ENCODE measurements around the gene POLR2F. TPM values are rescaled to one million over a fixed set of nuclear protein-coding genes. Genes with fewer than 3 reads are reported as not detected.

Gene POLR2F
- total RNA-seq, 1 experiment from 2014 or later: 141 TPM

- no peaks in the 10 kb centered on the region for H3K4me1 ChIP-seq (ENCODE audit: insufficient read depth, low read length)
- no peaks in the 10 kb centered on the region for H3K9me3 ChIP-seq (ENCODE audit: control insufficient read depth, low read depth, low read length)
- H3K56ac ChIP-seq (ENCODE audit: insufficient read length, low read depth, low read length): no peak overlapping the region
- H3T11ph ChIP-seq (ENCODE audit: low read length): no peak overlapping the region
- no peaks in the 10 kb centered on the region for H3K79me2 ChIP-seq (ENCODE audit: insufficient read depth, low read length)
- H2AFZ ChIP-seq (ENCODE audit: low read length): no peak overlapping the region
- no peak overlapping the region for H3K27ac ChIP-seq (ENCODE audit: insufficient read length, low read depth, low read length)
- H2AK5ac ChIP-seq (ENCODE audit: insufficient read length, low read length): no peak overlapping the region
- Mint-ChIP-seq H3K27ac (peak overlapping the region in 2 of 3 experiments; percentile 88 to 91; a peak in 5 of 7 replicates), H3K4me3 (peak overlapping the region in 1 of 2 experiments; percentile 51; a peak in 1 of 5 replicates), H3K9me3 (no peaks in the 10 kb centered on the region), H3K27me3 (ENCODE audit: low read depth) (no peaks in the 10 kb centered on the region), H3K4me1 (peaks cover 37 to 39% of the 10 kb centered on the region in 2 experiments), H3K36me3 (ENCODE audit: insufficient read depth in 1 of 3, low read depth in 3 of 3) (peaks cover 5 to 33% (median 22%) of the 10 kb centered on the region in 3 experiments; a peak in 6 of 7 replicates)
- H3K4ac ChIP-seq (ENCODE audit: low read depth, low read length): no peak overlapping the region
- H2BK5ac ChIP-seq (ENCODE audit: insufficient read length, low read length): no peak overlapping the region
- no peaks in the 10 kb centered on the region for H3K27me3 ChIP-seq (ENCODE audit: insufficient read depth, low read length)
- TF ChIP-seq, protein P1, sequence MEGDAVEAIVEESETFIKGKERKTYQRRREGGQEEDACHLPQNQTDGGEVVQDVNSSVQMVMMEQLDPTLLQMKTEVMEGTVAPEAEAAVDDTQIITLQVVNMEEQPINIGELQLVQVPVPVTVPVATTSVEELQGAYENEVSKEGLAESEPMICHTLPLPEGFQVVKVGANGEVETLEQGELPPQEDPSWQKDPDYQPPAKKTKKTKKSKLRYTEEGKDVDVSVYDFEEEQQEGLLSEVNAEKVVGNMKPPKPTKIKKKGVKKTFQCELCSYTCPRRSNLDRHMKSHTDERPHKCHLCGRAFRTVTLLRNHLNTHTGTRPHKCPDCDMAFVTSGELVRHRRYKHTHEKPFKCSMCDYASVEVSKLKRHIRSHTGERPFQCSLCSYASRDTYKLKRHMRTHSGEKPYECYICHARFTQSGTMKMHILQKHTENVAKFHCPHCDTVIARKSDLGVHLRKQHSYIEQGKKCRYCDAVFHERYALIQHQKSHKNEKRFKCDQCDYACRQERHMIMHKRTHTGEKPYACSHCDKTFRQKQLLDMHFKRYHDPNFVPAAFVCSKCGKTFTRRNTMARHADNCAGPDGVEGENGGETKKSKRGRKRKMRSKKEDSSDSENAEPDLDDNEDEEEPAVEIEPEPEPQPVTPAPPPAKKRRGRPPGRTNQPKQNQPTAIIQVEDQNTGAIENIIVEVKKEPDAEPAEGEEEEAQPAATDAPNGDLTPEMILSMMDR (conservative IDR thresholded peaks at IDR 0.05): no peak
- no peak overlapping the region for H2BK15ac ChIP-seq (ENCODE audit: low read depth, low read length)
- no peak overlapping the region for H4K5ac ChIP-seq (ENCODE audit: insufficient read length, low read depth, low read length)
- H4K91ac ChIP-seq (ENCODE audit: insufficient read length, low read depth, low read length): no peak overlapping the region
- no peak for DNase-seq
- H3K79me1 ChIP-seq (ENCODE audit: insufficient read depth, low read depth, low read length, poor library complexity, severe bottlenecking): no peaks in the 10 kb centered on the region
- H3K18ac ChIP-seq (ENCODE audit: insufficient read length, low read depth, low read length): no peak overlapping the region
- no peak overlapping the region for H3K4me2 ChIP-seq (ENCODE audit: insufficient read depth, insufficient read length, low read length)
- no peak overlapping the region for H2BK12ac ChIP-seq (ENCODE audit: insufficient read length, low read depth, low read length)
- no peak overlapping the region; the same call in 1 of the 2 replicates for H3K14ac ChIP-seq (ENCODE audit: insufficient read depth, low read length)
- H3K23ac ChIP-seq (ENCODE audit: insufficient read length, low read depth, low read length): no peak overlapping the region
- H2BK20ac ChIP-seq (ENCODE audit: low read depth, low read length, poor library complexity, severe bottlenecking): no peak overlapping the region
- H4K20me1 ChIP-seq (ENCODE audit: control insufficient read depth, insufficient read depth, insufficient read length): no peaks in the 10 kb centered on the region
- no CpG with 5 or more reads among the region's 15 CpGs for WGBS (ENCODE audit: extremely low coverage, insufficient read length, low lambda C conversion rate)
- peaks cover 5% of the 10 kb centered on the region for H3K23me2 ChIP-seq (ENCODE audit: insufficient read length, low read depth, low read length, poor library complexity, severe bottlenecking)
- H4K8ac ChIP-seq (replicated peaks; ENCODE audit: insufficient read length, low read depth, low read length): no peak overlapping the region
- no peak overlapping the region for H3K9ac ChIP-seq (ENCODE audit: extremely low read depth, insufficient read length, low read length)
- H2BK120ac ChIP-seq (ENCODE audit: low read depth, low read length, poor library complexity, severe bottlenecking): no peak overlapping the region
These were observed 42.4 kb upstream of the POLR2F start for GRCh38 chr22:37910890-37911672.

Data from H9 (cell line).